Testis (tissue), 2 donors: ENCODE data around the gene CELSR1.

Source experiments
- POLR2A ChIP-seq: fragments of 450-650 bp; IDR thresholded peaks from one replicate; pipeline ENCODE4 v1.6.1; 2017; ENCODE audit warnings: antibody characterized with exemption, mild to moderate bottlenecking, moderate library complexity
- TF ChIP-seq, protein P1 (sequence below), 3 experiments: fragments of 450-650 bp in 2 of 3; fragments of 200-600 bp in 1 of 3; sonication (generic) in 1 of 3; IDR thresholded peaks; one replicate each; pipeline ENCODE4 v1.5.1; 2016 to 2019; ENCODE audit warnings: antibody characterized with exemption in 3 of 3, mild to moderate bottlenecking in 2 of 3, moderate library complexity in 1 of 3

DNA sequence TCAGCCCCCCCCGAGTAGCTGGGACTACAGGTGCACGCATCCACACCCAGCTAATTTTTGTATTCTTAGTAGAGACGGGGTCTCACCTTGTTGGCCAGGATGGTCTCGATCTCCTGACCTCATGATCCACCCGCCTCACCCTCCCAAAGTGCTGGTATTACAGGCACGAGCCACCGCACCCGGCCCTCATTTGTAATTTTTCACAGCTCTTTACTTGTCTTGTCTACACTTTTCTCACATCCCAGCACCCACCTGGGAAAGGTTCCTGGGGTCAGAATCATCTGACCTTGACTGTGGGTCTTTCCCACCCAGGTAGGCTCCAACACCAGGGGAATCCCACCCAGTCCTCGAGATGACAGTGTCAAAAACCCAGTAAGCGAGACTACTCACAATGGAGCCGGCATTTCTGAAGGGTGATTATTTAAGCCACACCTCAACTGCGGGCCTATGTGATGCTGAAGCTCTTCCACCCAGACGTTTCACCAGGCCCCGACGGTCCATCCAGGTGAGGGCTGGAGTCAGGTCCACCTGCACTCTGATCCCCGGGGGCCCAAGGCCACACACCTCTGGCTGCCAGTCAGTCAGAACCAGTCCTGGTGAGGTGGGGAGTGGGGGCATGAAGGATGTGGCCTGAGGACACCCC is 23.4 kb downstream of the CELSR1 start:
- TF ChIP-seq, protein P1, sequence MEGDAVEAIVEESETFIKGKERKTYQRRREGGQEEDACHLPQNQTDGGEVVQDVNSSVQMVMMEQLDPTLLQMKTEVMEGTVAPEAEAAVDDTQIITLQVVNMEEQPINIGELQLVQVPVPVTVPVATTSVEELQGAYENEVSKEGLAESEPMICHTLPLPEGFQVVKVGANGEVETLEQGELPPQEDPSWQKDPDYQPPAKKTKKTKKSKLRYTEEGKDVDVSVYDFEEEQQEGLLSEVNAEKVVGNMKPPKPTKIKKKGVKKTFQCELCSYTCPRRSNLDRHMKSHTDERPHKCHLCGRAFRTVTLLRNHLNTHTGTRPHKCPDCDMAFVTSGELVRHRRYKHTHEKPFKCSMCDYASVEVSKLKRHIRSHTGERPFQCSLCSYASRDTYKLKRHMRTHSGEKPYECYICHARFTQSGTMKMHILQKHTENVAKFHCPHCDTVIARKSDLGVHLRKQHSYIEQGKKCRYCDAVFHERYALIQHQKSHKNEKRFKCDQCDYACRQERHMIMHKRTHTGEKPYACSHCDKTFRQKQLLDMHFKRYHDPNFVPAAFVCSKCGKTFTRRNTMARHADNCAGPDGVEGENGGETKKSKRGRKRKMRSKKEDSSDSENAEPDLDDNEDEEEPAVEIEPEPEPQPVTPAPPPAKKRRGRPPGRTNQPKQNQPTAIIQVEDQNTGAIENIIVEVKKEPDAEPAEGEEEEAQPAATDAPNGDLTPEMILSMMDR (IDR thresholded peaks at IDR 0.05): no peak
- no peak for TF ChIP-seq POLR2A
